DMS 273 (cell line): Measurements from ENCODE around the gene CDHR2.
A peak's percentile ranks its signal among the peaks of the same experiment; 100 is the strongest.

Experiments
- DNase-seq: peaks from one replicate; lab custom pipeline; 2025; ENCODE audit not compliant: unreplicated experiment; lab: John Stamatoyannopoulos, UW

CDHR2 gene

GRCh38 chr5:176619569-176620332 is 70.6 kb downstream of the CDHR2 start:
- DNase-seq, result peak; percentile 50

- peak; percentile 75 for DNase-seq
These were observed 71.3 kb downstream of the CDHR2 start for GRCh38 chr5:176620333-176620981.

DNA sequence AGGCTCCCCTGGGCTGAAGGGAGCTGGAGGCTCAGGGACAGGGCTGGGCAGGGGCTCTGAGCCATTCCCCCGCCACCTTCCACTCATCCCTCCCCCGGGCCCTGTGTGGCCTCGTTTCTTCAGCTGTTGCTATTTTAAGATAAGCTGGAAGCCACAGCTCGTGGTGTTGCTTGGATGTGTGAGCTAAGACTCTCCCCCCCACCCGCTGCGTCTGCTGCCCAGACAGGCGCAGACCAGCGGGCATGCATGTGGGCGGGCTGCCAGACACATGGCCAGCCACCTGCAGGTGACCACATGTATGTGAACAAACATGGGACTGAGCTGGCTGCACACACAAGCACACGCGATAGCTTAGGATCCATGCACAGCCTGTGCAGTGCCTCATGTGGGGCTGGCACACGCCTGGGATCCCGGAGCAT is 72.5 kb downstream of the CDHR2 start:
- DNase-seq, result peak; percentile 43

GRCh38 chr5:176624142-176624541 is 75.0 kb downstream of the CDHR2 start:
- DNase-seq, result no peak

- no peak for DNase-seq
These were observed 75.8 kb downstream of the CDHR2 start for GRCh38 chr5:176624938-176625337.

DNA sequence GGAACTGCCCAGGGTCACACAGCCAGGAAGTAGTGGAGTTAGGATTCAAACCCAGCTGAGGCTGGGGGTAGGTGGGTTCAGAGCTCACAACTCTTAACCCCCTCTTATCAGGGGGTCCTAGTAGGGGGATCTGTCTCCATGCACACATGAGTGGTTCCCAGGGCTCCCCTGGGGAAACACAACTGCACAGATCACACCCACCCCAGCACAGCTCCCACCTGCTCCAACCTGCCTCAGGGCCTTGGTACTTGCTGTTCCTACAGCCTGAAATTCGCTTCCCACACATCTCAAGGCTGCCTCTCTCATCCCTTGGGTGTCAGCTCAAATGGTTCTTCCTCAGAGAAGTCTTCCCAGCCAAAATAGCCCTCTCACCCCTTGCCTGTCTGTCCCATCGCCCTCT is 76.4 kb downstream of the CDHR2 start:
- DNase-seq, result no peak

GRCh38 chr5:176625966-176626875 is 77.1 kb downstream of the CDHR2 start:
- no peak for DNase-seq

GRCh38 chr5:176626876-176627236 is 77.7 kb downstream of the CDHR2 start:
- no peak for DNase-seq

GRCh38 chr5:176627582-176627981 is 78.4 kb downstream of the CDHR2 start:
- no peak for DNase-seq

- no peak for DNase-seq
These were observed 79.5 kb downstream of the CDHR2 start for GRCh38 chr5:176628406-176629228.

DNA sequence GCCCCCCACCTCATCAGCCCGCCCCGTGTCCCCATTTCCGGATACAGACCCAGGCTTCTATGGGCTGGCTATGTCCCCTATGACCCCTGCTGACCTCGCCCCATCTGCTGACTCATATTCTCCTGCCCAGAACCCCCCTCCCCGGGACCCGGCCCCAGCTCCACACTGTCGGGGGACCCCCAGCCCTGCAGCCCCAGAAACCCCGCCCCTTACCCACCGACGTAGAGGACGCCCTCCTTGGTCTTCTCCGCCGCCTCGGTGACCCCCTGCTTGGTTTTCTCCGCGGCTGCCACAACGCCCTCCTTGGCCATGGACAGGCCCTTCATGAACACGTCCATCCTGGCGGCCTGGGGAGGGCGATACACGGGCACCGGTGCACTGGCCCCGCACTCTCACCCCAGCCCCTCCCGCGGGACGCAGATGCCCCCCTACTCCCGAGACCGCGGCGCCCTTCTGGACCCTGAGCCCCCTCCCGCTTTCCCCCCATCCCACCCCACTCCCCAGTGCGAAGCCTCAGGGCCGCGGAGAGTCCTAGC is 80.2 kb downstream of the CDHR2 start:
- no peak for DNase-seq

DNA sequence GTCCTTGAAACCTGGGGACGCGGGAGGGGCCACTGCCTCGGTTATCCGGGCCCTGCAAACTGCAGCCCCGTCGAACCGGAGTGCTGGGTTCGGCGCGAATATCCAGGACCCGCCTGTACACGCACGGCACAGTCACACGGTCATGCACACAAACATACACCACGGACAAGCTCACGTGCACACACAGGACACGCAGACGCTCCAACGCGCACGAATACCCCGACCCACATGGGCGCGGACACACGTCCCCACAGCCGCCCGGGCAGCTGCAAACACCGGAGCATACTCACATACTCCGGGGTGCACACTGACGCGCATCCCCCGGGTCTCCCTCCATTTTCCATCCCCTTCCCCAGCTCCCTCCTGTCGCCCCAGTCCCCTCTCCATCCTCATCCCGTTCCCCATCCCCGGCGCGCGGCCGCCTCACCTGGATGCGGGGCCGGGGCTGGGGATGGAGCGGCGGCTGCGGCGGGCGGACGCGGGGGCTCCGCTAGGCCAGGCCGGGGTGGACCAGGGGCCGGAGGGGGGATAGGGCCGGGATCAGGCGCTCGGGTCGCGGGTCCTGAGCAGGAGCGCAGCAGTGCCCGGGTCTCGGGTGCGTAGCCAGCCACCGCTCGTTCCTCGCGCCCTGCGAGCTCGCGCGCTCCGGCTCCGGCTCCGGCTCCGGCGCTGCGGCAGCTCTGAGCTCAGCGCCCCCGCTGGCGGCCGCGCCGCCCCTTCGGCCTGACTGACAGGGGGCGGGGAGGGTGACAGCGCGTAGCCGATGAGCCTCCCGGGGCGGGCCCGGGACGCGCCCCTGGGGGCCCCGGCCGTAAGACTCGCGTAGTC is 80.9 kb downstream of the CDHR2 start, which contains the start of the genes EIF4E1B and SNCB:
TSS of gene EIF4E1B (plus strand) at position 823 of the 828 bp plus-strand sequence. CDS start 12,113 bp downstream, outside the sequence.
TSS of gene SNCB (minus strand) at position 682 of the 828 bp plus-strand sequence. CDS start 880 bp downstream, outside the sequence.
- DNase-seq, result peak; percentile 93

DNA sequence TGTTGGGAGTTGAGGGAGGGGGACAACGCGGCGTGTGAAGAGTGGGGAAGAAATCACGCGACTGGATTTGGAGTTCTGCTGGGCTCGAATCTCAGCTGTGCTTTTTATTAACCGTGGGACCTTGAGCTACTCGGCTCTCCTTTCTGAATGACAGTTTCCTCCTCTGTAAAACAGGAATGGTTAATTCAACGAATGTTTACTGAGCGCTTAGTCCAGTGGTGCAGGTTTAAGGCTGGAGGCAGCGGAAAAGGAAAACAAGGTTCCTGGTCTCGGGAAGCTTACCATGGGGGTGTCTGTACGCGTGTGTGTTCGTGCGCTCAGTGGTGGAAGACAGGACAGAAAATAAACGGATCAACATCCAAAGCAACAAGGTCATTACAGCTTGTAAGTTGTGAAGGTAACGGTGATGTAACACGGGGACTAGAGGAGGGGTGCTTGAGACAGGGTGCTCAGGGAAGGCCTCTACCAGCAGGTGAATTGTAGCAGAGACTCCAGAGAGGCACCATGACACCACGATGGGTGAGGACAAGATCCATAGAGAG is 81.6 kb downstream of the CDHR2 start:
- DNase-seq, result no peak

DNA sequence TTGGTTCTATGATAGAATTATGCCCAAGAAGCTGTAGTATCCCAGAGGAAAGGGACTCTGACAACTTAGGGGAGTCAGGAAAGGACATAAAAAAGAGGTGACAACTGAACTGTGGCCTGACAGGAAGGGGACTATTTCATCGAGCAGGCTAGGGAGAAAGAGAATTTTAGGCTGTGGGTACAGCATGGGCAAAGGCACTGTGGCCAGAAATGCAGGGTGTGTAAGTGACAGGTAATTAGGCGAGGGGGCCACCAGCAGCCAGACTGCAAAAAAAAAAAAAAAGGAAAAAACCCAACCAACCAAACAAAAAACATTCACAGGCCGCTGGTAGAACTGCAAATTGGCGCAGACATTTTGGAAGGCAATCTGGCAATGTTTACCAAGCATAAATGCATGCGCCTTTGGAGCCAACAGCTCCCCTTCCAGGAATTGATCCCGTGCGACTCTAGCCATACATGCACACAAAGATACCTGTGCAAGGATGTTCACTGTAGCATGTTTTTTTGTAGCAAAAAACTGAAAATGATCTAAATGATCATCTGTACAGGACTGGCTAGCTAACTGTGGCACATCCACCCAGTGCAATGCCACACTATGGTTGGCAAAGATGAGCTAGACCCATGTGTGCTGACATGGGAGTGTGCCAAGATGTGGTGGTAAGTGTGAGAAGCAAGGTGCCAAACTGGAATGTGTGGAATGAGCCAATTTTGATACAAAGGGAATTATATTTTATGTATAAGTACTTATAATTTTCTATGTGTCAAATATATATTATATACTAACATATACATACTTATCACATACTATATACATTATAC is 82.5 kb downstream of the CDHR2 start:
- DNase-seq, result peak; percentile 73

DNA sequence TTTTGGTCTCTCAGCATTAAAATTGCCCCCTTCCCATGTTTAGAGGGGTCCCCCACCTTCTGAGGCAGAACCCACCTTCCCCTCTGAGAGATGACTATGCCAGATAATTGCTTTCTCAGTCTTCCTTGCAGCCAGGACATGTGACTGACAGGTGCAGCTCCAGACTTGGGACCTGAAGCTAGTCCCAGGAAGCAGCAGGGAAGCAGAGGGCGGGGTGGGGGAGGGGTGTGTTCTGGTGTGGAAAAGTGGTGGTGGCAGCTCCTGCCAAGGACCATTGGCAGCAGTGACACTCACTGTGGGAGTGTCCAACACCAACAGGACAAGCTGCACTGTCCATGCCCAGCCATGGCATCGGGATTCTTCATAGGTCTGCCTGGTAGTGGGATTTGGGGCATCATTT is 83.6 kb downstream of the CDHR2 start:
- DNase-seq, result no peak

- DNase-seq, result no peak
These were observed 84.5 kb downstream of the CDHR2 start for GRCh38 chr5:176633598-176633997.

- no peak for DNase-seq
These were observed 87.3 kb downstream of the CDHR2 start for GRCh38 chr5:176636426-176636825.

DNA sequence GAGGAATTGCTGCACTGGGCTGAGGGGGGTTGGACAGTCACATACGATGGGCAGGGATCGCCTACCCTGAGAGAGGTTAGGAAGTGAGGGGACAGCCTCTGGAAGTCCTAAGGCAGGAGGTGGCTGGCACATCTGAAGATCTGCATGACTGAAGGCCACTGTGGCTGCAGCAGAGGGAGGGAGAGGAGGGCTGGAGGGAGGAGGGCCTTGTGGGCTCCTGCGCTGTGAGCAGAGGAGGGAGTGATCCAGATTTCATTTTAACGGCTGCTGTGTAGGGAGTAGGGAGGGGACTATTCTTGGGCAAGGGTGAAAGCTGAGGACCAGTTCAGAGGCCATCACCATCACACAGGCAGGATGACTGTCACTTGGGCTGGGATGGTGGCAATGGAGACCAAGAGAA is 88.4 kb downstream of the CDHR2 start:
- no peak for DNase-seq
